HepG2 (cell line): Measurements from ENCODE around the gene SCGB2B2. TPM values are rescaled to one million over a fixed set of nuclear protein-coding genes. Genes with fewer than 3 reads are reported as not detected.

Source experiments
- CEBPB ChIP-seq: IDR thresholded peaks from 2 replicates; pipeline ENCODE4 v1.6.1; 2011; ENCODE audit warnings: low read depth, low read length, improper control_type of control experiment, borderline replicate concordance
- CEBPG ChIP-seq: IDR thresholded peaks from 2 replicates; pipeline ENCODE4 v1.6.1; 2016
- FOSL2 ChIP-seq: sonication (generic); formaldehyde crosslinking; IDR thresholded peaks from 2 replicates; pipeline ENCODE4 v1.4.0; 2020; ENCODE audit warnings: missing genetic modification reagents
- GATAD2A ChIP-seq: IDR thresholded peaks from 2 replicates; pipeline ENCODE4 v1.6.1; 2016
- MAF1 ChIP-seq: sonication (generic); formaldehyde crosslinking; IDR thresholded peaks from 2 replicates; pipeline ENCODE4 v1.5.0; 2020; ENCODE audit warnings: missing genetic modification reagents, borderline replicate concordance
- NR2F1 ChIP-seq, 2 experiments: fragments of 450-650 bp in 1 of 2; formaldehyde crosslinking in 1 of 2; IDR thresholded peaks; 2 replicates each; pipeline versions ENCODE4 v1.5.0 to v1.6.1; 2016 to 2020; ENCODE audit warnings: mild to moderate bottlenecking in 1 of 2, missing compliant biosample characterization in 1 of 2, missing genetic modification reagents in 1 of 2, moderate library complexity in 1 of 2
- RFXANK ChIP-seq: IDR thresholded peaks from 2 replicates; pipeline ENCODE4 v1.6.1; 2016
- SOX13 ChIP-seq, 3 experiments: fragments of 450-650 bp in 1 of 3; sonication (generic) in 1 of 3; formaldehyde crosslinking in 1 of 3; IDR thresholded peaks in 2 of 3; conservative IDR thresholded peaks in 1 of 3; 2 replicates each; pipeline versions ENCODE4 v1.5.0 to v1.6.1; 2016 to 2020; ENCODE audit warnings: antibody characterized with exemption in 1 of 3, mild to moderate bottlenecking in 1 of 3, missing compliant biosample characterization in 1 of 3, missing genetic modification reagents in 1 of 3, moderate library complexity in 1 of 3
- SOX5 ChIP-seq: IDR thresholded peaks from 2 replicates; pipeline ENCODE4 v1.6.1; 2016; ENCODE audit warnings: borderline replicate concordance
- TEAD3 ChIP-seq: optimal IDR thresholded peaks from 2 replicates; pipeline ENCODE3; 2016; ENCODE audit warnings: borderline replicate concordance
- USF2 ChIP-seq, 2 experiments: sonication (generic) in 1 of 2; formaldehyde crosslinking in 1 of 2; IDR thresholded peaks; 2 replicates each; pipeline versions ENCODE4 v1.5.1 to v1.6.1; 2011 to 2020; ENCODE audit warnings: borderline replicate concordance in 1 of 2, low read depth in 1 of 2, low read length in 1 of 2, mild to moderate bottlenecking in 1 of 2, missing genetic modification reagents in 1 of 2, moderate library complexity in 1 of 2
- ZBTB26 ChIP-seq: IDR thresholded peaks from 2 replicates; pipeline ENCODE4 v1.6.1; 2016; ENCODE audit warnings: missing compliant biosample characterization, missing genetic modification reagents, borderline replicate concordance
- ZBTB40 ChIP-seq, 2 experiments: fragments of 450-650 bp in 1 of 2; sonication (generic) in 1 of 2; formaldehyde crosslinking in 1 of 2; IDR thresholded peaks; 2 replicates each; pipeline versions ENCODE4 v1.6.1 to v1.8.0; 2016 to 2022; ENCODE audit warnings: antibody characterized with exemption in 1 of 2, mild to moderate bottlenecking in 1 of 2, missing genetic modification reagents in 1 of 2
- ZNF276 ChIP-seq: sonication (generic); formaldehyde crosslinking; IDR thresholded peaks from 2 replicates; pipeline ENCODE4 v1.4.0; 2020; ENCODE audit warnings: mild to moderate bottlenecking, low read depth, missing genetic modification reagents
- polyA plus RNA-seq, 8 experiments: library from polyadenylated mRNA; depleted of rRNA in 3 of 8; stranded (reverse) in 7 of 8; unstranded in 1 of 8; fragments of >200 nt; fragmentation: Illumina TruSeq in 4 of 8; extraction: Trizol in 4 of 8; gene quantifications; 2 replicates each; pipeline versions ENCODE4 v1.2.1 to v1.2.3, GENCODE V29; 2011 to 2016; ENCODE audit warnings: low read depth in 4 of 8, missing spikeins in 1 of 8, mixed read lengths in 1 of 8; ENCODE audit not compliant: insufficient read depth in 1 of 8
- total RNA-seq, 5 experiments: library from RNA; depleted of rRNA; stranded (reverse); fragments of >200 nt; fragmentation: Illumina TruSeq; extraction: Trizol; gene quantifications; 2 replicates each; pipeline ENCODE4 v1.2.3, GENCODE V29; 2016; ENCODE audit warnings: low read depth in 1 of 5

SCGB2B2 gene
- total and polyA plus RNA-seq, 2 of the 13 experiments (the other 11 are each of a cell fraction or from before 2014, with no cell fraction given): 0.03 TPM; not detected in 1

DNA sequence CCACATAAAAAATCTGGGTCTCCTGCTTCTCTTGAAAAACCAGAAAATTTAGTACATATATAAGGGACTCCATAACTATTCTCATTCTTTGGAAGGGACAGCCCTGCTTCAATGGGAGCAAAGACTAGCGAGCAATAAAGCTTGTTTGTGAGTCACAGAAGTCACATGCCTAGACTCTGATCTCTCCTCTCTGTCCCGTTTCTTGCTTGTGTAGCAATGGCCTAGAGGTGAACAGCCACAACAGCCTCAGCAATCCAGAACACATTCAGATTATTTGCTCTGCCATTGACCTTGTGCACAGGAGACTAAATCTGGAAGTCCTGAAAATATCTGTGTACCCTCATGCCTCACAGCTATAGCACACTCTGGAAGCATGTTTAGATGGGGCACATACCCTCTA lies 43.2 kb downstream of the SCGB2B2 start (continued):
- TF ChIP-seq ZBTB40 (IDR thresholded peaks at IDR 0.05) (peak; percentile 69), ZBTB40 (CRISPR knock-in tag; IDR thresholded peaks at IDR 0.05) (peak; percentile 96), ZBTB26 (CRISPR knock-in tag) (peak; percentile 97), CEBPG (CRISPR knock-in tag) (peak; percentile 60), FOSL2 (peak; percentile 82), MAF1 (CRISPR knock-in tag) (no peak), ZNF276 (CRISPR knock-in tag) (no peak), CEBPB (peak; percentile 65; the same call in 1 of the 2 replicates), USF2 (IDR thresholded peaks at IDR 0.05; ENCODE audit: low read depth, low read length) (peak; percentile 39; the same call in 1 of the 2 replicates), USF2 (CRISPR knock-in tag; IDR thresholded peaks at IDR 0.05; ENCODE audit: borderline replicate concordance) (no peak; the same call in 1 of the 2 replicates), GATAD2A (0 out of 2 replicates have a peak, but pooled peaks have one; percentile 31), NR2F1 (CRISPR knock-in tag; IDR thresholded peaks at IDR 0.05) (peak in 1 of 2 experiments; percentile 47; a peak in 1 of 4 replicates), SOX5 (CRISPR knock-in tag) (peak; percentile 51), RFXANK (no peak), TEAD3 (CRISPR knock-in tag) (peak; percentile 35), SOX13 (IDR thresholded peaks at IDR 0.05) (no peak), SOX13 (CRISPR knock-in tag; conservative IDR thresholded peaks at IDR 0.05 in 1 of 2, IDR thresholded peaks at IDR 0.05 in 1 of 2) (peak in 1 of 2 experiments; percentile 52; a peak in 1 of 4 replicates)
